Nephron progenitor cell (in vitro differentiated cells): ENCODE measurements around the gene HMG20B.
"Not testable (repeated sequence)": the region's sequence is repeated elsewhere in the genome, so short reads cannot be mapped to it uniquely, and the experiment has no call there.

Experiments
- DNase-seq: peaks from one replicate; pipeline ENCODE4 v3.0.0; 2021
- H3K27ac Mint-ChIP-seq: 2 replicates; pipeline ENCODE4 v1.8.0; 2021; ENCODE audit warnings: mild to moderate bottlenecking, moderate library complexity, mixed read lengths
- H3K27me3 Mint-ChIP-seq: 2 replicates; pipeline ENCODE4 v1.8.0; 2021; ENCODE audit warnings: mild to moderate bottlenecking, low read depth, mixed read lengths; ENCODE audit not compliant: poor library complexity
- H3K36me3 Mint-ChIP-seq: 2 replicates; pipeline ENCODE4 v1.8.0; 2021; ENCODE audit warnings: low read depth, mixed read lengths
- H3K4me1 Mint-ChIP-seq: 2 replicates; pipeline ENCODE4 v1.8.0; 2021; ENCODE audit warnings: mixed read lengths
- H3K4me3 Mint-ChIP-seq: 2 replicates; pipeline ENCODE4 v1.8.0; 2021; ENCODE audit warnings: mild to moderate bottlenecking, moderate library complexity, mixed read lengths
- H3K9me3 Mint-ChIP-seq: 2 replicates; pipeline ENCODE4 v1.8.0; 2021; ENCODE audit warnings: mild to moderate bottlenecking, moderate library complexity, mixed read lengths
- TF ChIP-seq, protein P1 (sequence below): fragments of 200-600 bp; sonication (generic); IDR thresholded peaks from 2 replicates; pipeline ENCODE4 v1.5.0; 2021; ENCODE audit warnings: antibody characterized with exemption

HMG20B gene

DNA sequence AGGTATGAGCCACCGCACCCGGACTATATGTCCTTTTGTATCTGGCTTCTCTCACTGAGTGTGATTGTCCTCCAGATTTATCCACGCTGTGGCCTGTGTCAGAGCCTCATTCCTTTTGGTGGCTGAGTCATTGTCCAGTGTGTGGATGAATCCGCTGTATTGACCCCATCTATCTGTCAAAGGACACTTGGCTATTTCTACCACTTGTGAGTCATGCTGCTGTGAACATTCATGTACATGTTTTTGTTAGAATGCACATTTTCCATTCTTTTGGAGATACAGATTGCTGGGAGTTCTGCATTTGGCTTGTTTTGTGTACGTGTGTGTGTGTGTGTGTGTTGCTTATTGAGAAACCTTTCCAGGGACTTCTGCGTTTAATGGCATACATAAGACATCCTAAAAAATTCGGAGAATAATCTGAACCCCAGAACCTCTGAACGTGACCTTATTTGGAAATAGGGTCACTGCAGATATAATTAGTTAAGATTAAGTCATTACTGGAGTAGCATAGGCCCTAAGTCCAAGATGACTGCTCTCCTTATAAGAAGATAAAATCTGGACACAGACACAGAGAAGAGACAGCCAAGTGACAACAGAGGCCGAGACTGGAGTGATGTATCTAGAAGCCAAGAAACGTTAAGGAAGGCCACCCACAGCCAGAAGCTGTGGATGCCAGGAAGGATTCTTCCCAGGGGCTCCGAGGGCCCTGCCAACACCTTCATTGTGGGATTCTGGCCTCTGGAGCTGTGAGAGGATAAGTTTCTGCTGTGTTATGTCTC is 7.6 kb downstream of the HMG20B start:
- no peak for DNase-seq
- Mint-ChIP-seq H3K27me3 (peaks cover 90% of the 10 kb centered on the region), H3K4me3 (no peak overlapping the region), H3K36me3 (peaks cover 3% of the 10 kb centered on the region), H3K4me1 (peaks cover 12% of the 10 kb centered on the region), H3K27ac (no peak overlapping the region), H3K9me3 (no peaks in the 10 kb centered on the region)
- TF ChIP-seq, protein P1, sequence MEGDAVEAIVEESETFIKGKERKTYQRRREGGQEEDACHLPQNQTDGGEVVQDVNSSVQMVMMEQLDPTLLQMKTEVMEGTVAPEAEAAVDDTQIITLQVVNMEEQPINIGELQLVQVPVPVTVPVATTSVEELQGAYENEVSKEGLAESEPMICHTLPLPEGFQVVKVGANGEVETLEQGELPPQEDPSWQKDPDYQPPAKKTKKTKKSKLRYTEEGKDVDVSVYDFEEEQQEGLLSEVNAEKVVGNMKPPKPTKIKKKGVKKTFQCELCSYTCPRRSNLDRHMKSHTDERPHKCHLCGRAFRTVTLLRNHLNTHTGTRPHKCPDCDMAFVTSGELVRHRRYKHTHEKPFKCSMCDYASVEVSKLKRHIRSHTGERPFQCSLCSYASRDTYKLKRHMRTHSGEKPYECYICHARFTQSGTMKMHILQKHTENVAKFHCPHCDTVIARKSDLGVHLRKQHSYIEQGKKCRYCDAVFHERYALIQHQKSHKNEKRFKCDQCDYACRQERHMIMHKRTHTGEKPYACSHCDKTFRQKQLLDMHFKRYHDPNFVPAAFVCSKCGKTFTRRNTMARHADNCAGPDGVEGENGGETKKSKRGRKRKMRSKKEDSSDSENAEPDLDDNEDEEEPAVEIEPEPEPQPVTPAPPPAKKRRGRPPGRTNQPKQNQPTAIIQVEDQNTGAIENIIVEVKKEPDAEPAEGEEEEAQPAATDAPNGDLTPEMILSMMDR = no peak

DNA sequence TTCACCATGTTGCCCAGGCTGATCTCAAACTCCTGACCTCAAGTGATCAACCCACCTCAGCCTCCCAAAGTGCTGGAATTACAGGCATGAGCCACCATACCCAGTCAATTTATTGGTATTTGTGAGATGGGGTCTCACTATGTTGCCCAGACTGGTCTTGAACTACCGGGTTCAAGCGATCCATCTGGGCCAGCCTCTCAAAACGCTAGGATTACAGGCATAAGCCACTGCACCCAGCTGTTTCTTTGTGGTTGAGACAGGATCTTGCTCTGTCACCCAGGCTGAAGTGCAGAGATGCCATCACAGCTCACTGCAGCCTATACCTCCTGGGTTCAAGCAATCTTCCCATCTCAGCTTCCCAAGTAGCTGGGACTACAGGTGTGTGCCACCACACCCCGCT is 9.0 kb downstream of the HMG20B start:
- H3K4me1 Mint-ChIP-seq, H3K36me3 Mint-ChIP-seq, DNase-seq, H3K9me3 Mint-ChIP-seq, H3K4me3 Mint-ChIP-seq, H3K27ac Mint-ChIP-seq: not testable (repeated sequence)
- H3K27me3 Mint-ChIP-seq = peaks cover 88% of the 10 kb centered on the region

DNA sequence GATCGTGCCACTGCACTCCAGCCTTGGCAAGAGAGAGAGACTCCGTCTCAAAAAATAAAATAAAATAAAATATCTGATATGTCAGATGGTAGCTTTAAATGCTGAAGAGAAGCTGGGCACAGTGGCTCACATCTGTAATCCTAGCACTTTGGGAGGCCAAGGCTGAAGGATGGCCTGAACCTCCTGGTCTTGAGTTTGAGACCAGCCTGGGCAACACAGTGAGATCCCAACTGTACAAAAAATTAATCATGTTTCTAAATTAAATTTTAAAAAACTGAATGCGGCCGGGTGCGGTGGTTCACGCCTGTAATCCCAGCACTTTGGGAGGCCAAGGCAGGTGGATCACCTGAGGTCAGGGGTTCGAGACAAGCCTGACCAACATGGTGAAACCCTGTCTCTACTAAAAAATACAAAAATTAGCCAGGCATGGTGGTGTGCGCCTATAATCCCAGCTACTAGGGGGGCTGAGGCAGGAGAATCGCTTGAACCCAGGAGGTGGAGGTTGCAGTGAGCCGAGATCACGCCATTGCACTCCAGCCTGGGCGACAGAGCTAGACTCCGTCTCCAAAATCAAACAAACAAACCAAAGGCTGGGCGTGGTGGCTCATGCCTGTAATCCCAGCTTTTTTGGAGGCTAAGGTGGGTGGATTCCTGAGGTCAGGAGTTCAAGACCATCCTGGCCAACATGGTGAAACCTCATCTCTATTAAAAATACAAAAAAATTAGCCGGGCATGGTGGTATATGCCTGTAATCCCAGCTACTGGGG is 11.5 kb downstream of the HMG20B start:
- H3K27me3 Mint-ChIP-seq = peaks cover 86% of the 10 kb centered on the region
- DNase-seq, H3K27ac Mint-ChIP-seq, H3K4me1 Mint-ChIP-seq, H3K4me3 Mint-ChIP-seq, H3K36me3 Mint-ChIP-seq, H3K9me3 Mint-ChIP-seq: not testable (repeated sequence)

DNA sequence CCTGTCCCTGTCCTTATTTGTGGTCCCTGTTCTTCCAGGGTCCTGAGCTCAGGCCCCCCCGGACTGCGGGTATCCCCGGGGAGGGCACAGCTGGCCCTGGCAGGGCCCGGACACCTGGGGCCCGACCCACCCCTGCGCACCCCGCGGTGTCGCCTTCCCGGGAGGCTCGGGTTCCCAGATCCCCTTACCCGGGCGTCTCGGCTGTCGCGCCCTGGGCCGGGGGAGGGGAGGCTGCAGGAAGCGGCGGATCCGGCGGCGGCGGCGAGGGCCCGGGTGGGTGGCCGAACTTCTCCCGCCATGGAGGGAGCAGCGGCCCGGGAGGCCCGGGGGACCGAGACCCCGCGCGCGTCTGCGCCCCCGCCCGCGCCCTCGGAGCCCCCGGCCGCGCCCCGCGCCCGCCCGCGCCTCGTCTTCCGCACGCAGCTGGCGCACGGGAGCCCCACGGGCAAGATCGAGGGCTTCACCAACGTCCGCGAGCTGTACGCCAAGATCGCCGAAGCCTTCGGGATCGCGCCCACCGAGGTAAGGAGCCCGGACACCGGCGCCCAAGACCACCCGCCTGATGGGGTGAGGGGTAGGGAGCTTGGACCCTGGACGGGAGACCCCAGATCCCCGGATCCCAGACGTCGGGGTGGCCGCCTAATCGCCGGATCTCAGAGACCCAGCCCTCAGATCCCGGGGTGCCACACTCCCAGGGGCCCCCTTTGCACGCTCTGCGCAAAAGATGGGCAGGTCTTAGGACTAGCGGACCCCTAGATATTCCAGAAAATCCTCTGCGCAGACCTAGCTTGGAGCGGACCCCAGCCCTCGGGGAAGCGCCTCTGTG is 12.8 kb downstream of the HMG20B start, which contains the start of gene GIPC3:
Gene GIPC3 (plus strand): TSS at position 178 of the 826 bp plus-strand sequence. CDS start 120 bp downstream, at position 298.
- TF ChIP-seq, protein P1 = no peak
- Mint-ChIP-seq H3K36me3 (no peaks in the 10 kb centered on the region), H3K27me3 (peaks cover 74% of the 10 kb centered on the region), H3K4me3 (no peak within 1 kb of the TSS), H3K9me3 (peaks cover 8% of the 10 kb centered on the region), H3K4me1 (no peaks in the 10 kb centered on the region), H3K27ac (no peak within 1 kb of the TSS)
- DNase-seq = peak; percentile 57

DNA sequence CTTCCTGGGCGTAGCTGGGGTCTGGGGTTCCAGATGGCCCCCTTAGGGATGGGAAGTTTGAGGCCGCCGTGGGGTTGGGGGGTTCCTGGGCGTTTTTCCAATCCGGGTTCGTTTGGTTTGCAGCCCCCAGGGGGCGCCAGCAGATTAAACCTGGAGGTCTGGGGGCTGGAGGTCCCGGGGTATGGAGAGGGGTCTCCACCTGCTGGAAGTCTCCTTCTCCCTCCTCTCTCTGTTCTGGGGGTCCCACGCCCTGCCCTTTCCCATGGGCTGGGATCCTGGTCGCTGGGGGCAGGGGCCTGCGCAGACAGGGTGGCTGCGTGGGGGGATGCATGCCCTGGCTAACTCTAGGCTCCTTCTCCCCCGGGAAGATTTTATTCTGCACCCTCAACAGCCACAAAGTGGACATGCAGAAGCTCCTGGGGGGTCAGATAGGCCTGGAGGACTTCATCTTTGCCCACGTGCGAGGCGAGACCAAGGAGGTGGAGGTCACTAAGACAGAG is 13.4 kb downstream of the HMG20B start:
- H3K27ac Mint-ChIP-seq = no peak overlapping the region
- no peak overlapping the region for H3K4me3 Mint-ChIP-seq
- peak; percentile 64 for DNase-seq
- H3K4me1 Mint-ChIP-seq = no peaks in the 10 kb centered on the region
- TF ChIP-seq, protein P1 = peak; percentile 58
- peaks cover 69% of the 10 kb centered on the region for H3K27me3 Mint-ChIP-seq
- H3K9me3 Mint-ChIP-seq = peaks cover 12% of the 10 kb centered on the region
- no peaks in the 10 kb centered on the region for H3K36me3 Mint-ChIP-seq

DNA sequence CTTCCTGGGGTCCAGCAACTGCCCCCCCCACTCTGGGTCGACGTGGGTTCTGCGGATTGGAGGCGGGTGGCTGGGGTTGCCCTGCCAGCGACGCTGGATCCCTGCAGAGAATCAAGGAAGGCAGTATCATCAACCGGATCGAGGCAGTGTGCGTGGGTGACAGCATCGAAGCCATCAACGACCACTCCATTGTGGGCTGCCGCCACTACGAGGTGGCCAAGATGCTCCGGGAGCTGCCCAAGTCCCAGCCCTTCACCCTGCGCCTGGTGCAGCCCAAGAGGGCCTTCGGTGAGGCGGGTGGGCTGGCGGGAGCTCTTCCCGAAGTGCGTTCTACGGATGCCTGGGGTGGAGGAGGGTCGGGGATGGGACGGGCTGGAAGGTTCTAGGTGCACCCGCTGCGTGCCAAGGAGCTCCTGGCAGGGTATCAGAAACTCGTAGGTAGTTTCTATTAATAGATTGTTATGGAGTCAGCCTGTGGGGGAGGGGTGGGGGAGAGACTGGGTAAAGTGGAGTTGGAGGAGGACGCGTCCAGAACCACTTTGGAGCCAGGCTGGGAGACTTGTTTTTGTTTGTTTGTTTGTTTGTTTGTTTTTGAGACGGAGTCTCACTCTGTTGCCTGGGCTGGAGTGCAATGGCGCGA is 14.1 kb downstream of the HMG20B start:
- H3K9me3 Mint-ChIP-seq = peaks cover 19% of the 10 kb centered on the region
- no peak overlapping the region for H3K27ac Mint-ChIP-seq
- TF ChIP-seq, protein P1 = no peak
- no peaks in the 10 kb centered on the region for H3K36me3 Mint-ChIP-seq
- peaks cover 70% of the 10 kb centered on the region for H3K27me3 Mint-ChIP-seq
- no peak for DNase-seq
- no peaks in the 10 kb centered on the region for H3K4me1 Mint-ChIP-seq
- no peak overlapping the region for H3K4me3 Mint-ChIP-seq
